Measurements from ENCODE around the gene IL6ST. TPM values are rescaled to one million over a fixed set of nuclear protein-coding genes. Genes with fewer than 3 reads are reported as not detected.

The IL6ST gene
- total RNA-seq, 1 experiment from 2014 or later: 39.8 TPM

DNA sequence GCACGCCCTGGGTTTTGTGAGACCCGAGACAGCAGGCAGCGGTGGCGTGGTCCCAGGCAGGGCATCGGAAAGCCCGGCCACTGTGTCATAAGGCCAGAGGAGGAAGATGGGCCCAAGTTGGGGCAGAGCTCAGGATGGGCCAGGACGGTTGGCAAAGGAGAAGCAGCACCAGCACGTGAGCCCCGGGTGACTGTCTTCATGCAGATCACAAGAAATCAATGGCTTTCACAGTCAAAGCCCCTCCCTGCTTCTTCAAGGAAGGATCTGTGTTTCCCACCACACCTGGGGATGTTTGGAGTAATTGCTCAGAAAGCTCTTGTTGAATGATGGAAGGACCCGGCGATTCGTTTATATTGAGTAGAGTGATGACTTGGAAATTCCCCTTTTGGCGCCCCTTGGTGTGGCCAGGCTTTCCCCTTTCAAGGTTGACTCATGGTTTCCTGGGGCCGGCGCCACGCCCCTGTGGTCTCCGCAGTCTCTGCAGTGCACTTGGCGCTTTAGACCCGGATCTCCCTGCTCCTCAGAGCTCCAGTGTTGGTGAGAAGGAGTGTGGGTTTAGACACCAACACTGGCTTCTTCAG lies 91.6 kb downstream of the IL6ST start:
- no peaks in the 10 kb centered on the region for H3K4me1 ChIP-seq (ENCODE audit: insufficient read depth, low read length, poor library complexity, severe bottlenecking)
- TF ChIP-seq EZH2 (IDR thresholded peaks at IDR 0.05; ENCODE audit: borderline replicate concordance, low read depth, low read length, poor library complexity, severe bottlenecking): no peak
- TF ChIP-seq, protein P1, sequence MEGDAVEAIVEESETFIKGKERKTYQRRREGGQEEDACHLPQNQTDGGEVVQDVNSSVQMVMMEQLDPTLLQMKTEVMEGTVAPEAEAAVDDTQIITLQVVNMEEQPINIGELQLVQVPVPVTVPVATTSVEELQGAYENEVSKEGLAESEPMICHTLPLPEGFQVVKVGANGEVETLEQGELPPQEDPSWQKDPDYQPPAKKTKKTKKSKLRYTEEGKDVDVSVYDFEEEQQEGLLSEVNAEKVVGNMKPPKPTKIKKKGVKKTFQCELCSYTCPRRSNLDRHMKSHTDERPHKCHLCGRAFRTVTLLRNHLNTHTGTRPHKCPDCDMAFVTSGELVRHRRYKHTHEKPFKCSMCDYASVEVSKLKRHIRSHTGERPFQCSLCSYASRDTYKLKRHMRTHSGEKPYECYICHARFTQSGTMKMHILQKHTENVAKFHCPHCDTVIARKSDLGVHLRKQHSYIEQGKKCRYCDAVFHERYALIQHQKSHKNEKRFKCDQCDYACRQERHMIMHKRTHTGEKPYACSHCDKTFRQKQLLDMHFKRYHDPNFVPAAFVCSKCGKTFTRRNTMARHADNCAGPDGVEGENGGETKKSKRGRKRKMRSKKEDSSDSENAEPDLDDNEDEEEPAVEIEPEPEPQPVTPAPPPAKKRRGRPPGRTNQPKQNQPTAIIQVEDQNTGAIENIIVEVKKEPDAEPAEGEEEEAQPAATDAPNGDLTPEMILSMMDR (conservative IDR thresholded peaks at IDR 0.05; ENCODE audit: low read depth, low read length): no peak
- H3K27me3 ChIP-seq (replicated peaks; ENCODE audit: insufficient read depth, low read depth, low read length, poor library complexity): no peaks in the 10 kb centered on the region
- no peak for DNase-seq (ENCODE audit: low spot score)
- BruUV-seq (replicated peaks): no TSS peak
- ChIA-PET POLR2A (ENCODE audit: low non-redundant PET) (no interaction called here), CTCF (no interaction called here)
- H3K9me3 ChIP-seq (ENCODE audit: low read depth, low read length, poor library complexity, severe bottlenecking): no peaks in the 10 kb centered on the region
- intact Hi-C loops (cut with micrococcal nuclease; ENCODE audit: unreplicated experiment): no loop called here
- H3K27ac ChIP-seq (ENCODE audit: low read depth, low read length, poor library complexity, severe bottlenecking): no peak overlapping the region
- H3K4me3 ChIP-seq (ENCODE audit: low read depth, low read length, poor library complexity, severe bottlenecking): no peak overlapping the region
- H3K36me3 ChIP-seq (ENCODE audit: insufficient read depth, low read length, poor library complexity, severe bottlenecking): no peaks in the 10 kb centered on the region

DNA sequence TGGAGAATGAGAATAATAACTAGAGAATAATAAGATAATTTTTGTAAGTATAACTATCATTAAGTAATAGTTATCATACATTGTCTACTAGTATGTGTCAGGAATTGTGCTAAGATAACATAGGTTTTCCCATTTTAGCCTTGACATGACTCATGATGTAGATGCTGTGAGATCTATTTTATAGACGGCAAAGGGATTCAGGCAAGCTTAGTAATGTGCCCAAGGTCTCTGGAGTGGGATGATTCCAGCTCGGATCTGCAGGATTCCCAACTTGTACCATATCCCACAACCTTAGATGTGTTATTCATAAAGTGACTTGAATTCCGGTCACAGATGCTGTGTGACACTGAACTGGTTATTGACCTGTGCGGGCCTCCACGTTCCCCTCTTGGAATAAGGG lies 92.1 kb downstream of the IL6ST start:
- ChIA-PET CTCF (no interaction called here), POLR2A (ENCODE audit: low non-redundant PET) (interaction anchor here (0.7 kb wide), 1 partner anchor 92 kb away, joined by 6 read pairs; no protein-coding TSS in a partner anchor)
- H3K27ac ChIP-seq (ENCODE audit: low read depth, low read length, poor library complexity, severe bottlenecking): no peak overlapping the region
- no peaks in the 10 kb centered on the region for H3K4me1 ChIP-seq (ENCODE audit: insufficient read depth, low read length, poor library complexity, severe bottlenecking)
- no peak for DNase-seq (ENCODE audit: low spot score)
- H3K4me3 ChIP-seq (ENCODE audit: low read depth, low read length, poor library complexity, severe bottlenecking): no peak overlapping the region
- intact Hi-C loops (cut with micrococcal nuclease; ENCODE audit: unreplicated experiment): no loop called here
- no peaks in the 10 kb centered on the region for H3K36me3 ChIP-seq (ENCODE audit: insufficient read depth, low read length, poor library complexity, severe bottlenecking)
- no peaks in the 10 kb centered on the region for H3K9me3 ChIP-seq (ENCODE audit: low read depth, low read length, poor library complexity, severe bottlenecking)
- BruUV-seq (replicated peaks): no TSS peak
- TF ChIP-seq EZH2 (IDR thresholded peaks at IDR 0.05; ENCODE audit: borderline replicate concordance, low read depth, low read length, poor library complexity, severe bottlenecking): no peak
- TF ChIP-seq, protein P1 (conservative IDR thresholded peaks at IDR 0.05; ENCODE audit: low read depth, low read length): no peak
- no peaks in the 10 kb centered on the region for H3K27me3 ChIP-seq (replicated peaks; ENCODE audit: insufficient read depth, low read depth, low read length, poor library complexity)

DNA sequence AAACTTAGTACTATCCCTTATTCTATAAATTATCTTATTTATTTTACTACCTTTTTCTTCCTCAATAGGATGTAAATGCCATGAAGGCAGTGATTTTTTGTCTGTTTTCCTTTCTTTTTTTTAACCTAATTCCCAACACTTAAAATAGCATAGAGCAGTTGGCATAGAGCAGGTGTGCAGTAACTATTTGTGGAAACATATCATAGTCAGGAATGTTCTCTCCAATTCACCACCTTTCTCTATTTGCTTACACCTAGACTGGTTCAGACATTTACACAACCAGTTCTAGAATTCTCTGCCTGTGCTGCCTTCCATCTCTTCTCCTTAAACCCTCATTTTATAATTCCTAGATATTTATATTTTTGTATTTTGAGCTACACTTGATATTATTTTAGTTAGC lies 94.0 kb downstream of the IL6ST start:
- TF ChIP-seq, protein P1 (conservative IDR thresholded peaks at IDR 0.05; ENCODE audit: low read depth, low read length): no peak
- no peak for TF ChIP-seq EZH2 (IDR thresholded peaks at IDR 0.05; ENCODE audit: borderline replicate concordance, low read depth, low read length, poor library complexity, severe bottlenecking)
- no peaks in the 10 kb centered on the region for H3K4me1 ChIP-seq (ENCODE audit: insufficient read depth, low read length, poor library complexity, severe bottlenecking)
- no TSS peak for BruUV-seq (replicated peaks)
- ChIA-PET CTCF (no interaction called here), POLR2A (ENCODE audit: low non-redundant PET) (no interaction called here)
- DNase-seq (ENCODE audit: low spot score): no peak
- no peaks in the 10 kb centered on the region for H3K27me3 ChIP-seq (replicated peaks; ENCODE audit: insufficient read depth, low read depth, low read length, poor library complexity)
- intact Hi-C loops (cut with micrococcal nuclease; ENCODE audit: unreplicated experiment): no loop called here
- H3K27ac ChIP-seq (ENCODE audit: low read depth, low read length, poor library complexity, severe bottlenecking): no peak overlapping the region
- H3K4me3 ChIP-seq (ENCODE audit: low read depth, low read length, poor library complexity, severe bottlenecking): no peak overlapping the region
- no peaks in the 10 kb centered on the region for H3K9me3 ChIP-seq (ENCODE audit: low read depth, low read length, poor library complexity, severe bottlenecking)
- H3K36me3 ChIP-seq (ENCODE audit: insufficient read depth, low read length, poor library complexity, severe bottlenecking): no peaks in the 10 kb centered on the region

Measured in A673 (cell line).